Mesendoderm (in vitro differentiated cells): ENCODE results near the gene LIMA1.
A peak's percentile ranks its signal among the peaks of the same experiment; 100 is the strongest.
"Not testable (repeated sequence)": the region's sequence is repeated elsewhere in the genome, so short reads cannot be mapped to it uniquely, and the experiment has no call there.

Source experiments
- DNase-seq: peaks from one replicate; pipeline ENCODE4 v3.0.0; 2013
- H2AK5ac ChIP-seq: 2 replicates; pipeline ENCODE4 v1.6.1; 2013; ENCODE audit warnings: low read length, inconsistent platforms
- H2BK120ac ChIP-seq: 2 replicates; pipeline ENCODE4 v1.6.1; 2013; ENCODE audit warnings: low read depth, mild to moderate bottlenecking, low read length, moderate library complexity, mixed read lengths
- H2BK15ac ChIP-seq: replicated peaks from 2 replicates; pipeline ENCODE4 v1.6.1; 2013; ENCODE audit warnings: low read depth, mild to moderate bottlenecking, moderate library complexity
- H2BK5ac ChIP-seq: 2 replicates; pipeline ENCODE4 v1.6.1; 2013; ENCODE audit warnings: low read length, inconsistent platforms
- H3K18ac ChIP-seq: 2 replicates; pipeline ENCODE4 v1.6.1; 2013; ENCODE audit warnings: mild to moderate bottlenecking, low read length, mixed read lengths
- H3K23ac ChIP-seq: one replicate; pipeline ENCODE4 v1.6.1; 2013; ENCODE audit warnings: low read length
- H3K27ac ChIP-seq: 2 replicates; pipeline ENCODE4 v1.5.1; 2013; ENCODE audit warnings: low read depth, mild to moderate bottlenecking, inconsistent platforms, low read length, moderate library complexity
- H3K27me3 ChIP-seq: 2 replicates; pipeline ENCODE4 v1.6.1; 2013; ENCODE audit warnings: low read length, control low read depth, mild to moderate bottlenecking, inconsistent platforms; ENCODE audit not compliant: insufficient read depth, poor library complexity
- H3K36me3 ChIP-seq: 2 replicates; pipeline ENCODE4 v1.6.1; 2013; ENCODE audit warnings: low read length, inconsistent platforms; ENCODE audit not compliant: control insufficient read depth, insufficient read depth
- H3K4ac ChIP-seq: one replicate; pipeline ENCODE4 v1.6.1; 2013; ENCODE audit warnings: low read depth, mild to moderate bottlenecking, low read length, moderate library complexity
- H3K4me1 ChIP-seq: 2 replicates; pipeline ENCODE4 v1.6.1; 2013; ENCODE audit warnings: low read depth, low read length, inconsistent platforms; ENCODE audit not compliant: control insufficient read depth
- H3K4me2 ChIP-seq: 2 replicates; pipeline ENCODE4 v1.6.1; 2013; ENCODE audit warnings: low read length
- H3K4me3 ChIP-seq: 2 replicates; pipeline ENCODE4 v1.5.1; 2013; ENCODE audit warnings: mild to moderate bottlenecking, low read length
- H3K56ac ChIP-seq: one replicate; pipeline ENCODE4 v1.6.1; 2013; ENCODE audit warnings: low read length
- H3K79me1 ChIP-seq: 2 replicates; pipeline ENCODE4 v1.6.1; 2013; ENCODE audit warnings: low read length, inconsistent platforms
- H3K79me2 ChIP-seq: 2 replicates; pipeline ENCODE4 v1.6.1; 2013; ENCODE audit warnings: mild to moderate bottlenecking, low read length; ENCODE audit not compliant: control insufficient read depth, insufficient read depth
- H3K9ac ChIP-seq: 2 replicates; pipeline ENCODE4 v1.6.1; 2013; ENCODE audit warnings: low read length, inconsistent platforms
- H4K5ac ChIP-seq: one replicate; pipeline ENCODE4 v1.6.1; 2013; ENCODE audit warnings: low read length
- H4K8ac ChIP-seq: one replicate; pipeline ENCODE4 v1.6.1; 2013; ENCODE audit warnings: low read depth, mild to moderate bottlenecking, control low read depth, low read length, moderate library complexity
- WGBS: extraction: QIAGEN DNeasy Blood & Tissue Kit; methylation state at CpG from one replicate; pipeline ENCODE4 v1.1.7; 2013; ENCODE audit warnings: low lambda C conversion rate, missing lambda C conversion rate; ENCODE audit not compliant: insufficient coverage; ENCODE audit errors: extremely low coverage; 5-methylcytosine and 5-hydroxymethylcytosine counted together

LIMA1 gene

DNA sequence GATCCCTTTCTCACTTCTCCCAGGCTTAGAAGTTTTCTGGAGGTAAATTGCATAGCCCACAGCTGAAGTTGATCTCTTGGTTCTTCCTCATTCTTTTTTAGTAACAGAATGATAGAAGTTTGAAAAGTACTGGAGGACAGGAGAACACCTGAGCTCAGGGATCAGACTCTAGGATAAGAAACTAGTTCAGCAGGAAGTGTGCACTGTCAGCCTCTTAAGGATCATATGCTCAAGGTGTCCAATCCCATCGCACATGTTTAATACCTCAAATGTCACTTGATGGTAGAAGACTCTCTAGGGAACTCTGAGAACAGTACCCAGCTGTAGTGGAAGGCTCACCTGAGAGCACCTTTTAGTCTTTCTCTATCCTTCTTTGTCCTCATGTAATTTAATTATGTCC, 14.7 kb upstream of the LIMA1 start:
- no peak overlapping the region for H3K4me3 ChIP-seq
- H2BK5ac ChIP-seq = no peak overlapping the region
- H3K56ac ChIP-seq = peak overlapping the region; percentile 38
- no peaks in the 10 kb centered on the region for H3K79me2 ChIP-seq
- no peak overlapping the region for H3K18ac ChIP-seq
- no peak overlapping the region for H3K23ac ChIP-seq
- H2AK5ac ChIP-seq = no peak overlapping the region
- H3K79me1 ChIP-seq = no peaks in the 10 kb centered on the region
- no peak overlapping the region for H4K8ac ChIP-seq
- no CpG with 5 or more reads among the region's 1 CpG for WGBS
- no peak for DNase-seq
- H2BK120ac ChIP-seq = no peak overlapping the region
- no peaks in the 10 kb centered on the region for H3K27me3 ChIP-seq
- no peak overlapping the region for H2BK15ac ChIP-seq
- no peak overlapping the region for H3K4ac ChIP-seq
- H3K27ac ChIP-seq = no peak overlapping the region
- H4K5ac ChIP-seq = no peak overlapping the region
- no peak overlapping the region for H3K4me2 ChIP-seq
- no peak overlapping the region for H3K9ac ChIP-seq
- H3K36me3 ChIP-seq = no peaks in the 10 kb centered on the region
- H3K4me1 ChIP-seq = peaks cover 3% of the 10 kb centered on the region

DNA sequence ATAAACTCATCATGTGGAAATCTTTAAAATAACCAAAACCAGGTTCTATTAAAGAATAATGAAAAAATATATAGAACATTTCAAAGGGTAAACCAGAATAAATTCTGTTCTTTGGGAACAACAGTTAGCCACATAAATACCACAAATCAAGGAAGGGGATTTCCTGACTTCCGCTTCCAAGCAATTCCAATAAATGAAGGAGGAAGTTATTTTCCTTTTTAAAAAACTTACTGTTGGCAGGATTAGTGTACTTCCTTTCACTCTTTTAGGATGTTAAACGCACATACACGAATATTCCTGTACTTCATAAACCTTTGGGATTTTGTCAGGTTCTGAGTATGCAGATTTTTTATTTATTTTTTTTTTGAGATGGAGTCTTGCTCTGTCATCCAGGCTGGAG, 13.7 kb upstream of the LIMA1 start:
- no peaks in the 10 kb centered on the region for H3K36me3 ChIP-seq
- H3K4me2 ChIP-seq = no peak overlapping the region
- H3K4me1 ChIP-seq = peaks cover 3% of the 10 kb centered on the region
- H3K56ac ChIP-seq = no peak overlapping the region
- H3K79me2 ChIP-seq = no peaks in the 10 kb centered on the region
- H3K4ac ChIP-seq = no peak overlapping the region
- no peak overlapping the region for H3K18ac ChIP-seq
- H3K4me3 ChIP-seq = no peak overlapping the region
- H4K8ac ChIP-seq = no peak overlapping the region
- H2AK5ac ChIP-seq = no peak overlapping the region
- H3K9ac ChIP-seq = no peak overlapping the region
- no peak overlapping the region for H2BK120ac ChIP-seq
- H2BK5ac ChIP-seq = no peak overlapping the region
- no peak overlapping the region for H3K27ac ChIP-seq
- no peaks in the 10 kb centered on the region for H3K27me3 ChIP-seq
- WGBS = no CpG with 5 or more reads among the region's 3 CpGs
- no peak overlapping the region for H3K23ac ChIP-seq
- DNase-seq = no peak
- H2BK15ac ChIP-seq = no peak overlapping the region
- H4K5ac ChIP-seq = no peak overlapping the region
- H3K79me1 ChIP-seq = no peaks in the 10 kb centered on the region

DNA sequence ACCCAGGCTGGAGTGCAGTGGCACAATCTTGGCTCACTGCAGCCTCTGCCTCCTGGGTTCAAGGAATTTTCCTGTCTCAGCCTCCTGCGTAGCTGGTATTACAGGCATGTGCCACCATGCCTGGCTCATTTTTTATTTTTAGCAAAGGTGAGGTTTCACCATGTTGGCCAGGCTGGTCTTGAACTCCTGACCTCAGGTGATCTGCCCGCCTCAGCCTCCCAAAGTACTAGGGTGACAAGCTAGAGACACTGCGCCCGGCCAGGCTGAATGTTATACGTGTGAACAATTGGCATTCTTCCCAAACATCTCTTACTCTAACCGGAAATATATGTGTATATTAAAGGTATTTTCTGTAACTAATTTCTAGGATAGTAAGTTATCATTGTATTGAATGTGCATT, 13.2 kb upstream of the LIMA1 start:
- H3K18ac ChIP-seq = no peak overlapping the region
- no peak overlapping the region for H3K4ac ChIP-seq
- H2BK5ac ChIP-seq = no peak overlapping the region
- H3K56ac ChIP-seq = no peak overlapping the region
- no peaks in the 10 kb centered on the region for H3K79me1 ChIP-seq
- no peak overlapping the region for H2BK120ac ChIP-seq
- H3K4me3 ChIP-seq = no peak overlapping the region
- H3K27ac ChIP-seq = no peak overlapping the region
- H4K5ac ChIP-seq = no peak overlapping the region
- WGBS = no CpG with 5 or more reads among the region's 6 CpGs
- H3K23ac ChIP-seq = no peak overlapping the region
- H4K8ac ChIP-seq = no peak overlapping the region
- no peaks in the 10 kb centered on the region for H3K79me2 ChIP-seq
- H2AK5ac ChIP-seq = no peak overlapping the region
- H3K4me2 ChIP-seq = no peak overlapping the region
- H2BK15ac ChIP-seq = no peak overlapping the region
- H3K27me3 ChIP-seq = no peaks in the 10 kb centered on the region
- DNase-seq = no peak
- H3K9ac ChIP-seq = no peak overlapping the region
- H3K36me3 ChIP-seq = no peaks in the 10 kb centered on the region
- peaks cover 3% of the 10 kb centered on the region for H3K4me1 ChIP-seq

DNA sequence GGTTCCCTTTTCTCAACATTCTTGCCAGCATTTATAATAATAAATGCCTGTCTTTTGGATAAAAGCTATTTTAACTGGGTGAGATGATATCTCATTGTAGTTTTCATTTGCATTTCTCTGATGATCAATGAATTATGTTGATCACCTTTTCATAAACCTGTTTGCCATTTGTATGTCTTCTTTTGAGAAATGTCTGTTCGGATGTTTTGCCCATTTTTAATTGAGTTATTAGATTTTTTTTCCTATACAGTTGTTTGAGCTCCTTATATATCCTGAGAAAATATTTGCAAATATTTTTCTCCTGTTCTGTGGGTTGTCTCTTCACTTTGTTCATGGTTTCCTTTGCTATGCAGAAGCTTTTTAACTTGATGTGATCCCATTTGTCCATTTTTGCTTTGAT, 8.1 kb upstream of the LIMA1 start:
- Histone ChIP-seq H3K36me3 (no peaks in the 10 kb centered on the region), H2BK15ac (no peak overlapping the region), H3K4me2 (no peak overlapping the region), H3K9ac (no peak overlapping the region), H3K27me3 (no peaks in the 10 kb centered on the region), H3K27ac (no peak overlapping the region), H3K4me1 (no peaks in the 10 kb centered on the region), H3K4ac (no peak overlapping the region), H4K5ac (no peak overlapping the region), H3K79me1 (no peaks in the 10 kb centered on the region), H4K8ac (no peak overlapping the region), H3K56ac (no peak overlapping the region), H2BK5ac (no peak overlapping the region), H3K79me2 (no peaks in the 10 kb centered on the region), H3K18ac (no peak overlapping the region), H3K23ac (no peak overlapping the region), H2BK120ac (no peak overlapping the region), H2AK5ac (no peak overlapping the region), H3K4me3 (no peak overlapping the region)
- WGBS = no CpG with 5 or more reads among the region's 1 CpG
- DNase-seq = no peak

GRCh38 chr12:50290692-50291091, 7.4 kb upstream of the LIMA1 start:
- H3K79me2 ChIP-seq, H3K36me3 ChIP-seq, DNase-seq, H3K4ac ChIP-seq, H2BK120ac ChIP-seq, H3K27me3 ChIP-seq, H4K5ac ChIP-seq, H4K8ac ChIP-seq, H2BK5ac ChIP-seq, H3K9ac ChIP-seq, H3K4me3 ChIP-seq, H2BK15ac ChIP-seq, H3K4me2 ChIP-seq, H3K27ac ChIP-seq, H2AK5ac ChIP-seq, H3K23ac ChIP-seq, H3K4me1 ChIP-seq, H3K18ac ChIP-seq, H3K56ac ChIP-seq, H3K79me1 ChIP-seq: not testable (repeated sequence)
- no CpG with 5 or more reads among the region's 3 CpGs for WGBS

GRCh38 chr12:50287271-50287670, 4.0 kb upstream of the LIMA1 start:
- Histone ChIP-seq H3K36me3 (no peaks in the 10 kb centered on the region), H3K4me3 (no peak overlapping the region), H3K79me2 (no peaks in the 10 kb centered on the region), H3K4me2 (no peak overlapping the region), H2BK15ac (no peak overlapping the region), H3K4ac (no peak overlapping the region), H3K27ac (no peak overlapping the region), H3K9ac (no peak overlapping the region), H4K5ac (no peak overlapping the region), H2BK5ac (no peak overlapping the region), H3K27me3 (no peaks in the 10 kb centered on the region), H3K18ac (no peak overlapping the region), H3K23ac (no peak overlapping the region), H2AK5ac (no peak overlapping the region), H3K79me1 (no peaks in the 10 kb centered on the region), H2BK120ac (no peak overlapping the region), H4K8ac (no peak overlapping the region), H3K4me1 (peaks cover 5% of the 10 kb centered on the region), H3K56ac (no peak overlapping the region)
- no peak for DNase-seq
- no CpG with 5 or more reads among the region's 7 CpGs for WGBS
